HCT116 (cell line): ENCODE results near the gene CFAP298.

Experiments
- EGR1 ChIP-seq: IDR thresholded peaks from 2 replicates; pipeline ENCODE4 v1.6.1; 2012; ENCODE audit warnings: low read depth
- EZH2 ChIP-seq: fragments of 200-600 bp; sonication (generic); IDR thresholded peaks from 2 replicates; pipeline ENCODE4 v1.6.1; 2017; ENCODE audit warnings: antibody characterized with exemption, mixed run types
- EZH2phosphoT487 ChIP-seq: fragments of 200-600 bp; IDR thresholded peaks from 2 replicates; pipeline ENCODE4 v1.6.1; 2018; ENCODE audit warnings: antibody characterized with exemption, borderline replicate concordance
- JUND ChIP-seq: IDR thresholded peaks from 2 replicates; pipeline ENCODE4 v1.6.1; 2012
- POLR2A ChIP-seq: IDR thresholded peaks from 2 replicates; pipeline ENCODE4 v1.7.0; 2011; ENCODE audit warnings: borderline replicate concordance; ENCODE audit not compliant: insufficient read depth, insufficient read length; ENCODE audit errors: extremely low read depth
- POLR2AphosphoS5 ChIP-seq: IDR thresholded peaks from 2 replicates; pipeline ENCODE4 v1.6.1; 2011; ENCODE audit warnings: mild to moderate bottlenecking, low read depth, low read length, moderate library complexity
- RAD21 ChIP-seq: IDR thresholded peaks from 2 replicates; pipeline ENCODE4 v1.6.1; 2012; ENCODE audit warnings: low read depth, mild to moderate bottlenecking
- REST ChIP-seq: IDR thresholded peaks from 2 replicates; pipeline ENCODE4 v1.6.1; 2012; ENCODE audit warnings: low read depth
- SIN3A ChIP-seq: IDR thresholded peaks from 2 replicates; pipeline ENCODE4 v1.6.1; 2012; ENCODE audit warnings: low read depth
- TF ChIP-seq, protein P1 (sequence below), 3 experiments: fragments of 200-600 bp in 1 of 3; sonication (generic) in 1 of 3; IDR thresholded peaks in 2 of 3; conservative IDR thresholded peaks in 1 of 3; 2 replicates each; pipeline ENCODE4 v1.5.1; 2012 to 2017; ENCODE audit warnings: low read depth in 2 of 3, low read length in 2 of 3, antibody characterized with exemption in 1 of 3, borderline replicate concordance in 1 of 3, control low read depth in 1 of 3, mild to moderate bottlenecking in 1 of 3, mixed read lengths in 1 of 3, mixed run types in 1 of 3, moderate library complexity in 1 of 3; ENCODE audit not compliant: insufficient read depth in 1 of 3
- TF ChIP-seq, protein P2 (sequence below): IDR thresholded peaks from 2 replicates; pipeline ENCODE4 v1.6.1; 2012

- TF ChIP-seq, protein P1, sequence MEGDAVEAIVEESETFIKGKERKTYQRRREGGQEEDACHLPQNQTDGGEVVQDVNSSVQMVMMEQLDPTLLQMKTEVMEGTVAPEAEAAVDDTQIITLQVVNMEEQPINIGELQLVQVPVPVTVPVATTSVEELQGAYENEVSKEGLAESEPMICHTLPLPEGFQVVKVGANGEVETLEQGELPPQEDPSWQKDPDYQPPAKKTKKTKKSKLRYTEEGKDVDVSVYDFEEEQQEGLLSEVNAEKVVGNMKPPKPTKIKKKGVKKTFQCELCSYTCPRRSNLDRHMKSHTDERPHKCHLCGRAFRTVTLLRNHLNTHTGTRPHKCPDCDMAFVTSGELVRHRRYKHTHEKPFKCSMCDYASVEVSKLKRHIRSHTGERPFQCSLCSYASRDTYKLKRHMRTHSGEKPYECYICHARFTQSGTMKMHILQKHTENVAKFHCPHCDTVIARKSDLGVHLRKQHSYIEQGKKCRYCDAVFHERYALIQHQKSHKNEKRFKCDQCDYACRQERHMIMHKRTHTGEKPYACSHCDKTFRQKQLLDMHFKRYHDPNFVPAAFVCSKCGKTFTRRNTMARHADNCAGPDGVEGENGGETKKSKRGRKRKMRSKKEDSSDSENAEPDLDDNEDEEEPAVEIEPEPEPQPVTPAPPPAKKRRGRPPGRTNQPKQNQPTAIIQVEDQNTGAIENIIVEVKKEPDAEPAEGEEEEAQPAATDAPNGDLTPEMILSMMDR (IDR thresholded peaks at IDR 0.05 in 2 of 3, conservative IDR thresholded peaks at IDR 0.05 in 1 of 3; ENCODE audit: borderline replicate concordance in 1 of 3, insufficient read depth in 1 of 3, low read depth in 2 of 3, low read length in 2 of 3): no peak
- TF ChIP-seq REST (no peak), POLR2A (no peak), SIN3A (peak; percentile 46; the same call in 1 of the 2 replicates), RAD21 (peak; percentile 12; the same call in 1 of the 2 replicates), EGR1 (no peak), JUND (peak; percentile 85), POLR2AphosphoS5 (peak; percentile 44; the same call in 1 of the 2 replicates), EZH2 (no peak), EZH2phosphoT487 (no peak)
- TF ChIP-seq, protein P2, sequence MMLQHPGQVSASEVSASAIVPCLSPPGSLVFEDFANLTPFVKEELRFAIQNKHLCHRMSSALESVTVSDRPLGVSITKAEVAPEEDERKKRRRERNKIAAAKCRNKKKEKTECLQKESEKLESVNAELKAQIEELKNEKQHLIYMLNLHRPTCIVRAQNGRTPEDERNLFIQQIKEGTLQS: no peak
These were observed 15.0 kb downstream of the CFAP298 start for GRCh38 chr21:32597205-32597604.
